Tibial nerve (tissue), 4 donors: ENCODE measurements around the gene VANGL1.

Experiments
- CTCF ChIP-seq, 5 experiments: fragments of 200-600 bp in 3 of 5; fragments of 450-650 bp in 2 of 5; sonication (generic) in 3 of 5; IDR thresholded peaks; one replicate each; pipeline ENCODE4 v1.5.1; 2016 to 2019; ENCODE audit warnings: antibody characterized with exemption in 5 of 5, mild to moderate bottlenecking in 3 of 5, moderate library complexity in 2 of 5
- EP300 ChIP-seq, 2 donors: sonication (generic); formaldehyde crosslinking; IDR thresholded peaks; one replicate each; pipeline ENCODE4 v1.6.1; 2017; ENCODE audit warnings: antibody characterized with exemption in 2 of 2, mild to moderate bottlenecking in 1 of 2
- POLR2A ChIP-seq, 2 donors: fragments of 450-650 bp; IDR thresholded peaks; one replicate each; pipeline ENCODE4 v1.6.1; 2017; ENCODE audit warnings: antibody characterized with exemption in 2 of 2, mild to moderate bottlenecking in 2 of 2, moderate library complexity in 2 of 2

- no peak for TF ChIP-seq CTCF (IDR thresholded peaks at IDR 0.05)
- no peak for TF ChIP-seq POLR2A (IDR thresholded peaks at IDR 0.05)
- TF ChIP-seq EP300 (IDR thresholded peaks at IDR 0.05), result peak; percentile 61 to 96
Measured at GRCh38 chr1:115727706-115728249, 86.0 kb downstream of the VANGL1 start.
